HAP-1 (cell line): ENCODE measurements around the gene ACOT7.
"Not testable (repeated sequence)": the region's sequence is repeated elsewhere in the genome, so short reads cannot be mapped to it uniquely, and the experiment has no call there.

ENCODE experiments used
- DNase-seq, 2 experiments: peaks; one replicate each; pipeline ENCODE4 v3.0.0-alpha.2; 2016 to 2020; ENCODE audit warnings: low spot score in 2 of 2
- H3K27me3 ChIP-seq: fragments of 250-450 bp; sonication (Bioruptor Pico); 2 replicates; pipeline ENCODE4 v1.5.1; 2020; ENCODE audit warnings: low read depth, mild to moderate bottlenecking, moderate library complexity
- H3K36me3 ChIP-seq: fragments of 250-450 bp; sonication (Bioruptor Pico); replicated peaks from 2 replicates; pipeline ENCODE4 v1.5.1; 2020; ENCODE audit warnings: mild to moderate bottlenecking
- H3K4me1 ChIP-seq: fragments of 250-450 bp; sonication (Bioruptor Pico); 2 replicates; pipeline ENCODE4 v1.5.1; 2020; ENCODE audit warnings: mild to moderate bottlenecking
- H3K4me3 ChIP-seq: fragments of 250-450 bp; sonication (Bioruptor Pico); 2 replicates; pipeline ENCODE4 v1.5.1; 2020; ENCODE audit warnings: mild to moderate bottlenecking, moderate library complexity
- H3K9me3 ChIP-seq: fragments of 250-450 bp; sonication (Bioruptor Pico); 2 replicates; pipeline ENCODE4 v1.5.1; 2020; ENCODE audit warnings: mild to moderate bottlenecking, moderate library complexity
- in situ Hi-C: fragments of 300-500 bp; cut with MboI; formaldehyde crosslinking; loops from 3 replicates; pipeline ENCODE4 v1.14.3; 2020; ENCODE audit warnings: low sequenced_read_pairs, inconsistent platforms, mixed read lengths

The ACOT7 gene

GRCh38 chr1:6325482-6325881 is 68.1 kb downstream of the ACOT7 start:
- Histone ChIP-seq H3K4me1 (no peaks in the 10 kb centered on the region), H3K4me3 (no peak overlapping the region), H3K36me3 (peaks cover 25% of the 10 kb centered on the region), H3K27me3 (no peaks in the 10 kb centered on the region), H3K9me3 (no peaks in the 10 kb centered on the region)
- no peak for DNase-seq
- in situ Hi-C loops: no loop called here

GRCh38 chr1:6322161-6322560 is 71.4 kb downstream of the ACOT7 start:
- peaks cover 31% of the 10 kb centered on the region for H3K36me3 ChIP-seq
- no peaks in the 10 kb centered on the region for H3K4me1 ChIP-seq
- in situ Hi-C loops: no loop called here
- no peaks in the 10 kb centered on the region for H3K9me3 ChIP-seq
- no peak for DNase-seq
- no peak overlapping the region for H3K4me3 ChIP-seq
- no peaks in the 10 kb centered on the region for H3K27me3 ChIP-seq

GRCh38 chr1:6321205-6321604 is 72.4 kb downstream of the ACOT7 start:
- no peak for DNase-seq
- no peaks in the 10 kb centered on the region for H3K9me3 ChIP-seq
- in situ Hi-C loops: no loop called here
- H3K27me3 ChIP-seq: no peaks in the 10 kb centered on the region
- H3K36me3 ChIP-seq: peaks cover 34% of the 10 kb centered on the region
- no peaks in the 10 kb centered on the region for H3K4me1 ChIP-seq
- H3K4me3 ChIP-seq: no peak overlapping the region

- no peak for DNase-seq
- no peak overlapping the region for H3K4me3 ChIP-seq
- no peaks in the 10 kb centered on the region for H3K4me1 ChIP-seq
- in situ Hi-C loops: no loop called here
- peaks cover 32% of the 10 kb centered on the region for H3K36me3 ChIP-seq
- H3K9me3 ChIP-seq: no peaks in the 10 kb centered on the region
- no peaks in the 10 kb centered on the region for H3K27me3 ChIP-seq
Measured at GRCh38 chr1:6317098-6317760, 76.3 kb downstream of the ACOT7 start.

GRCh38 chr1:6316240-6317097 is 77.1 kb downstream of the ACOT7 start:
- peaks cover 32% of the 10 kb centered on the region for H3K36me3 ChIP-seq
- no peaks in the 10 kb centered on the region for H3K27me3 ChIP-seq
- DNase-seq: no peak
- H3K4me3 ChIP-seq: no peak overlapping the region
- no peaks in the 10 kb centered on the region for H3K4me1 ChIP-seq
- in situ Hi-C loops: no loop called here
- H3K9me3 ChIP-seq: no peaks in the 10 kb centered on the region

- no peaks in the 10 kb centered on the region for H3K27me3 ChIP-seq
- no peak overlapping the region for H3K4me3 ChIP-seq
- in situ Hi-C loops: no loop called here
- no peak for DNase-seq
- H3K36me3 ChIP-seq: peaks cover 24% of the 10 kb centered on the region
- no peaks in the 10 kb centered on the region for H3K9me3 ChIP-seq
- no peaks in the 10 kb centered on the region for H3K4me1 ChIP-seq
Measured at GRCh38 chr1:6314503-6314902, 79.1 kb downstream of the ACOT7 start.

- H3K4me1 ChIP-seq: no peaks in the 10 kb centered on the region
- H3K27me3 ChIP-seq: no peaks in the 10 kb centered on the region
- in situ Hi-C loops: no loop called here
- no peaks in the 10 kb centered on the region for H3K9me3 ChIP-seq
- H3K36me3 ChIP-seq: peaks cover 24% of the 10 kb centered on the region
- DNase-seq: no peak
- H3K4me3 ChIP-seq: no peak overlapping the region
Measured at GRCh38 chr1:6313393-6314200, 80.0 kb downstream of the ACOT7 start.

- Histone ChIP-seq H3K4me3 (no peak overlapping the region), H3K27me3 (no peaks in the 10 kb centered on the region), H3K9me3 (no peaks in the 10 kb centered on the region), H3K4me1 (no peaks in the 10 kb centered on the region), H3K36me3 (peaks cover 4% of the 10 kb centered on the region; the same call in 1 of the 2 replicates)
- in situ Hi-C loops: no loop called here
- DNase-seq: no peak
Measured at GRCh38 chr1:6310116-6310848, 83.3 kb downstream of the ACOT7 start.

- no peaks in the 10 kb centered on the region for H3K9me3 ChIP-seq
- H3K4me1 ChIP-seq: no peaks in the 10 kb centered on the region
- in situ Hi-C loops: no loop called here
- H3K36me3 ChIP-seq: peaks cover 4% of the 10 kb centered on the region; the same call in 1 of the 2 replicates
- no peak for DNase-seq
- no peak overlapping the region for H3K4me3 ChIP-seq
- H3K27me3 ChIP-seq: no peaks in the 10 kb centered on the region
Measured at GRCh38 chr1:6309564-6309963, 84.0 kb downstream of the ACOT7 start.

- no peaks in the 10 kb centered on the region for H3K4me1 ChIP-seq
- H3K27me3 ChIP-seq: no peaks in the 10 kb centered on the region
- no peak for DNase-seq
- in situ Hi-C loops: no loop called here
- H3K4me3 ChIP-seq: no peak overlapping the region
- no peaks in the 10 kb centered on the region for H3K9me3 ChIP-seq
- peaks cover 4% of the 10 kb centered on the region; the same call in 1 of the 2 replicates for H3K36me3 ChIP-seq
Measured at GRCh38 chr1:6308449-6308848, 85.1 kb downstream of the ACOT7 start.

GRCh38 chr1:6307682-6308081 is 85.9 kb downstream of the ACOT7 start:
- H3K9me3 ChIP-seq, H3K27me3 ChIP-seq, H3K4me3 ChIP-seq, H3K36me3 ChIP-seq, in situ Hi-C loops, H3K4me1 ChIP-seq, DNase-seq: not testable (repeated sequence)

GRCh38 chr1:6307099-6307498 is 86.5 kb downstream of the ACOT7 start:
- no peak for DNase-seq

GRCh38 chr1:6303397-6304012 is 90.1 kb downstream of the ACOT7 start:
- H3K27me3 ChIP-seq: no peaks in the 10 kb centered on the region
- no peaks in the 10 kb centered on the region for H3K9me3 ChIP-seq
- no peak overlapping the region for H3K4me3 ChIP-seq
- no peaks in the 10 kb centered on the region for H3K4me1 ChIP-seq
- in situ Hi-C loops: no loop called here
- H3K36me3 ChIP-seq: 0 out of 2 replicates have a peak, but pooled peaks cover 4% of the 10 kb centered on the region
- no peak for DNase-seq

More at GRCh38 chr1:6307099-6307498, 86.5 kb downstream of the ACOT7 start:
- in situ Hi-C loops: no loop called here
- Histone ChIP-seq H3K27me3 (no peaks in the 10 kb centered on the region), H3K4me1 (no peaks in the 10 kb centered on the region), H3K36me3 (peaks cover 4% of the 10 kb centered on the region; the same call in 1 of the 2 replicates), H3K4me3 (no peak overlapping the region), H3K9me3 (no peaks in the 10 kb centered on the region)
